Hepatic stellate cell (primary cell): ENCODE measurements around the gene KCTD16.
A peak's percentile ranks its signal among the peaks of the same experiment; 100 is the strongest.

Experiments
- DNase-seq: peaks from one replicate; pipeline ENCODE4 v3.0.0; 2011; ENCODE audit warnings: low spot score

The KCTD16 gene

DNA sequence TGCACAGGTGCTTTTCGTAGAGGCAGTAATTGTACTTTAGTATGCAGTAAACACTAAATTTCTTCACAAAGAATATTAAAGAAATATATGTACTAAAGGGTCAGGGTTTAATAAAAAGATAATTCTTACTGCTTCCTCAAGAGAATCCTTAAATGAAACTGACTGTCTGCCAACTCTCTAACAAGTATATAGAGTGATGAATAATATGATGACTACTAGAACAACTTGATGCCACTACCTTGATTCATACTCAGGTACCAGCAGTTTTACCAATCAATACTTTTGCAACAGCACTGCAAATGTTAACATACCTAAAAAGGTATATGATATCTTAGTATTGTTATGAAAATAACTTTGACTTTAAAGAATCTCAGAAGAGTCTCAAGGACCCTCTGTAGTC is 4.0 kb upstream of the KCTD16 start:
- no peak for DNase-seq

DNA sequence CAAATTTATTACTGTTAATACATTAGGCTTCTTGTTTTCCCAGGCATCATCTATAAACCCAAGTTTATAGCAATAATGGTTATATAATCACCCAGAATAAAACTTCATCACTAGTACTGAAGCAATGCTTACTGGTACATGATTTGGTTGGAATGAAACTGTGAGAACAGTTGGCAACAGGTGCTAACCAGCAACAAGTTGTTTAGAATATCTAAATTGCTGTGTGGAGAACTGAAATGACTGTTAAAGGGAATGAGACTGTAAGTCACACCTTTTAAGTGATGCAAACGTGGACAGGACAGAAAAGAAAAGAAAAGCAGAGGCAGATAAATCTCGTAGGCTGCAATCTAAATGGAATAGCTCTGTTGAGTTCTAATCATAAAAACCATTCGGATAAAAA is 2.7 kb upstream of the KCTD16 start:
- DNase-seq: no peak

DNA sequence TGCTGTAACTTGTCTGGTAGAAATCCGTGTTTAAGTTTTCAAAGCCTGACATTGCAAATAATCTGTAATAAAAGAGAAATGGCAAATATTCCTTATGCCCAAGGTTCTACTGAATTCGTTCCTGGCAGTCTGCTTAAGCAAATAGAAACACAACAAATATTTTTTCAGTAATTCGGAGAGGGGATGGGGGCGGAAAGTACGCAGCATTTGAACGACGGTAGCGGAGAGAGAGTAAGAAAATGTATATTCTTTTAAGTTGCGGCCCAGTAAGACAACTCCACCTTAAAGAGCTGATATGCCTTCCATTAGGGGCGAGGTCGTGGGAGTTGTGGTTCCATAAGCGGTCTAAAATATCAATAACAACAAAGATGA is 783 bp upstream of the KCTD16 start:
- no peak for DNase-seq

DNA sequence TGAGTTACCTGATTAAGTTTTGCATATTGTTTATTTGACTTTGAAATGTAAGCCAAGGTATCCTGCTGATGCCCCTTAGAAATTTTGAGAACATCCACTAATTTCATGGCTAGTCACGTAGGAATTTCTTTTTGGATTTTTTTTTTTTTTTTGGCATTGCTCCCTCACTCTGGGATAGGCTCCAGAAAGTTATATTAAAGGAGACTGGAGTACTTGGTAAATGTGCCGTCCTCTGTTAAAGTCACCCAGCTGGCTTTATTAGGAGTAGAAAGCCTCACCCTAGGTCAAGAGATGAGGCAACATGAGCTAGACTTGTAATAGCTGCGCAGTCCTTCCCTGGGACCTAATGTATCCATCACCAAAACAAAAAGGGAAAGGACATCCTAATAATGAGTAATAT is 3.1 kb downstream of the KCTD16 start:
- no peak for DNase-seq

DNA sequence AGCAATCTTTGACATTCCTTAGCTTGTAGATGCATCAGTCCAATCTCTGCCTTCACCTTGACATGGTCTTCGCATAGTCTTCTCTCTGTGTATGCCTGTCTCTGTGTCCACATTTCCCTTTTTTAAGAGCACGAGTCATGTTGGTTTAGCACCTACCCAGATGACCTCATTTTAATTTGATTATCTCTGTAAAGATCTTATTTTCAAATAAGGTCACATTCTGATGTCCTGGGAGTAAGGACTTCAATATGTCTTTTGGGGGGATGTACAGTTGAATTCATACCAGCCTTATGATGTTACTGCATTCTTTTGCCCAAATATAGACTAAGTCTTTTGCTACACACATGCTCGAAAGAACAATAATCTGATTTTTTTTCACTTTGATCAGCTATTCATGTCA is 6.9 kb downstream of the KCTD16 start:
- no peak for DNase-seq

DNA sequence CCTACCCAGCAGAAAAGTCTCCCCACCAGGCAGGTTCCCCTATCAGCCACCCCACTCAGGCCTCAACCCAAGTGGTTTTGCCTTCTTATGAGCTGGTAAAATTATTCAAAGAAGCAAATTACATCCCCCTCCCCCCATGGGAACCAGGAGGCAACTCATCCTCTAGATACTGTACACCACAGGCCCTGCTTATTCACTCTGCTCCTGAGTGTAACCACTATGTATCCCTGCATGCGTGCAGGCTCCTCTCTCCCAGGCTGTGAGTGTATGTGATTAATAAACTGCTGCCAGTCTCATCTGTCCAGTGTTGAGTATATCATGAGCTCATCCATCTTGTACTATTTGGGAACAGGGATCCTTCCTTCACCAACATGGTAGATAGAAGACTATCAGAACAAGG is 8.6 kb downstream of the KCTD16 start:
- no peak for DNase-seq

DNA sequence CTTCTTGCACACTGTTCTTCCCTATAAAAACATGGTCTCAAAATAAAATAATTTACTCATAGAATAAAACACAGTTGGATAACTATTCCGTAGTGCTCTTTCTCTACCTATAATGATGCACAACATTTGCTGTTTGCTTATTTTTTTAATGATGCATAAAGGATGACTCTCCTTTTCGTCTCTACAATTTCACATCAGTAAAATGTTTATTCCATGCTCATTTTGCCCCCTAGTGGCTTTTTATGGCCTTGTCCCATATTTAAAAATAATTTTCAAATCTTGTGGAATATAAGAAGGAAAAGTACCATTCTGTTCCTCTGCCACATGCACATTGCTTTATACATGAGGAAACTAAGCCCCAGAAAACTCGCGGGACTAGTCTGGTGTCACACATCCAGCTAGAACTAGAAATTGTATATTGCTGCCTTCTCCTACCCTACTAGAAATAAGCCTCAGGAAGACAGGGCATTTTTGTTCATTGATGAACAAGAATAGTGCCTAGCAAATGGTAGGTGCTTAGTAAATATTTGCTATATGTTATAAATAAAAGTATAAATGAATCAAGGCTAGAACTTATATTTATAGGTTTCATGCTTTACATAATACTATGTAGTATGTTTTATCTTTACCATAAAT is 12.7 kb downstream of the KCTD16 start:
- DNase-seq: peak; percentile 43

DNA sequence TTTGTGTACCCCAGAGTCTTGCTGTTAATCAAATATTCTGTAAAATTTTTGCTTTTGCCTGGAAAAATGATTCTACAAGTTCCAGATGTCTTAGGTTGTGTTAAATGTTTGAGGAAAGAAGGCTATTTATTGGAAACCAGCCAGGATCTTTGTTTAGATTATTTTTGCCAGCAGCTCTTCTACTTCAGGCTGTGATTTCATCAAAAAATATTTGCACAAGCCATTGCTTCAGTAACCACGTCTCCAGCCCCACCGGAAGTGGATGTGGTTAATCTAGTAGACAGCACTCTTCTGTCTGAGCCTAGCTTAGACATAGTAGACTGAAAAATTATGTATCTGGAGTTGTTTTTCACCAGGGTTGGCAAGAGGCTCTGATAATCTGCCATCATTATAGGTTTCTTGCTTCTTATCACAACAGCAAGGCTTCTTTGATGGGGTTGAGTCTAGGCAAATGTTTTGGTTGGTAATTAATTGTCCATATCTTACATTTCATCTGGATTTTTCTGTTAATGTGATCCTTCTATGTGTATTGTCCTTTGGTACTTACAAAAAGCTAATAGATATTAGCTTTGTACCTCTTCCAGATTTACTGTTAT is 17.1 kb downstream of the KCTD16 start:
- DNase-seq: peak; percentile 67

DNA sequence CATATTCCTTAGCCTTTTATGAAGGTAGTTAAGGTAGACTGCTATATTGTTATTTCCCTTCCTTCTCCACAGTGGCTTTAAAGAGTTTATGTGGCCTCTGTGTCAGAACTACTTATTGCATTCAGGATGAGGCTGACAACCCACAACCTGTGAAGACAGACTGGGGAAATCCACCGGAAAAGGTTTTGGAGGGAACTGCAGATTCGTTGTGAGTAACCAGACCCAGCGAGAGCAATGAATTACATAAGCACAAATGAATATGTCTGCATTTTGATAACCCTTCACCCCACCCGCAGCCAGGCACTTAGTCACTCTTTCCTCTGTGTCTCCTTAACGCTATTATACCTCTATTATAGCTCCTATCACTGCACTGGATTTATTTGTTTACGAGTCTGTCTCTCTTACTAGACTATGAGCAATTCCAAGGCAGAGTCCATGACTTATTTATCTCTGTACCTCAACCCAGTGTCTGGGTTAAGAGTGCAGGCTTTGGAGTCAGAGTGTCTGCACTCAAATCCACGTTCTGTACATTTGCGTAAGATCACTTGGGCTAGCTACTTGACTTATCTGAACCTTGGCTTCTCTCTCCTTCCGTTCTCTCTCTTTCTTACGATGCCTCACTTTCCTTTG is 19.2 kb downstream of the KCTD16 start:
- no peak for DNase-seq

DNA sequence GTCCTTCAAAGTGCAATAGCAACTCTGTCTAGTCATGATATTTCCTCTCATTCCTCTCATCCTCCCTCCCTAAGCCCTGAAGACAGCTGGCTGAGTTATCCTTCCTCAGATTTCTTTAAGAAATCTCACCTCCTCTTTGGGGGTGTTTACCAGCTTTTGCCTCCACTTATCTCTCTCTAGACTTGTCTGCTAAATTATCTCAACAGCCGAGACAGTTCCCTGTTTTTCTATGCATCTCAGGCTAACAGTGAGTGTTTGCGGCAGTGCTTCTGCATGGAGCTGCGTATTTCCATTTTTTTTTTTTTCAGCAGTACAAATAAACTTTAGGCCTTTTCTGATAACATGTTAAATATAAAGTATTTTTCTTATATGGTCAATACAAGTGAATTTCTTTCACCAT is 20.9 kb downstream of the KCTD16 start:
- DNase-seq: no peak

DNA sequence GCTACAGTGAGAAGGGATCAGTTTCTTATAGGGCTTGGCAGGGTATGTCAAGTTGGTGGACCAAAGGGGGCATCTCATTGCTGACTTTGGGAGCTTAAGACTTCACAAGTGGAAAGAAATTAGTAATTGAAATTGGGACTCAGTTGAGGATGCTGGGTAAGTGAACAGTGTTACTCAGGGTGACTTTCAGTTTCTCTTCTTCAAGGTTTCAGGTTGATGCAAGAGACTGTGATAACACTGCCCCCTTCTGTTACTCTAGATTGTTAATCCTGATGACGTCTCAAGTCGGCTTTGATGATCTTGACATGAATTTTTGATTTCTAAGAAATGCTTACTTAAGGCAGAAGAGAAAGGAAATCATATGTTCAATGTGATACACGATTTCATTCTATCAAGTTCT is 21.3 kb downstream of the KCTD16 start:
- DNase-seq: peak; percentile 32

DNA sequence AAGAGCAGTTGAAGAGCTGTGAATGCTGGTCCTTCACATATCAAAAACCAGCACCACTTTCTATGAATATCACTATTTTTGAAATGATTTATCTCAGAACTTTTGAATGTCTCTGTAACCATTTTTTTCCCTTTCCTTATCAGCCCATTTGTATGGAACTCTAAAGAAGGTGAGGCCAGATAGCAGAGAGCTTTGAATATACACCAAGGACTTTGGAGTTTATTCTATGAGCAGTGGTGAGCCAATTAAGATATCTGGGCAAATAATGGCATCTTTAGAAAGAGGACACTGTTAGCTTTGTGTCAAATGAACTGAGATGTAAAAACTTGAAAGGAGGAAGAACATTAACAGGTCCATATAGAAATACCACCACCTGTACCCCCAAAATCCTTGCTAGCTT is 22.0 kb downstream of the KCTD16 start:
- DNase-seq: no peak

DNA sequence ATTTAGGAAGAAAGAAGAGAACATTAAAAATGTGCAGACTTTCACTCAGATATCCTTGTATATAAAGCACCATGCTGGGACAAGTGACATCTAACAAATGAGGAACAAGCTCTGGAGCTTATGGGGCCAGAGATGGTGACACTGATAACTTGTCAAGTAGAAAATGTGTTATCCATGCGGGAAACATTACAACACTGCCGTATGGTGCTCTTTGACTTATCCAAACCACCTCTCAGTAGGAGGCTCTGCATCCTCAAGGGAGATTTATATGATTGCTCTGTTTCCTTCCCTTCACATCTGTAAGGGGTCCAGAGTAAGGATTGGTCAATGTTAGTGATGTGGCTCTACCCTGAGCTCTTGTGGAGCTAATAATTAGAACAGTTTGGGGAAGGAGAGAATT is 23.5 kb downstream of the KCTD16 start:
- no peak for DNase-seq

DNA sequence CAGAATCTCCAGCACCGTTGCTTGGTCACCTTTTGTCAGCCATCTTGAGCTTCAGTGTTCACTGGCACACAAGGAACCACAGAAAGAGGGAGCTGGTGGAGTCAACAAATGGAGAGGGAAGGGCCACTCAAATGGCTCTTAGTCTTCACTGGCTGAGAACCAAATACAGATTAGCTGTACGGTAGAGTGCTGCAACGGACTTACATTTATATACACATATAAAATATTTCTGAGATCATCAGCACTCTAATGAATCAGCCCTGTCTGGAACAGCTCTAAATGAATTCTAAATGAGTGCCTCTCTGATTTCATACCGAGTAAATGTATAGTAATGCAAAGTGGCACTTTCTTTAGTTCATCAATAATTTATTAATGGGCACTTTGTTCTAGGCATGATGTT is 24.8 kb downstream of the KCTD16 start:
- DNase-seq: no peak

DNA sequence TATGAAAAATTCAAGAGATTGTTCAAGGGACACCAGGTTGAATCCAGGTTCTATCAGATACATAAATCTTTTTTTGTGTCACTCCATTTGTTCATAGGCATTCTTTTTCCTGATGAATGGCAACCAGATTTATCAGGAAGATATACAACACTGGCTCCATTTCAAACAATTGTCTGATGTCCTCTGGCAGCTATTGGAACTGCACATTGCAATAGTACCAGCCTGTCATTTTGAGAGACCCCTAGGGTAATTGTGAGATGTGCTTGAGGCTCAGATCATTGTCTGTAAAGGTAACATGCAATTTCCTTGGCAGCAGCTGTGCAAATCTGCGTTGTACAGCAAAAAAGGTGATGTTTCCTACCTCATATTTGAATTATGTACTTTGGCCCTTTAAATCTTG is 25.9 kb downstream of the KCTD16 start:
- DNase-seq: no peak

DNA sequence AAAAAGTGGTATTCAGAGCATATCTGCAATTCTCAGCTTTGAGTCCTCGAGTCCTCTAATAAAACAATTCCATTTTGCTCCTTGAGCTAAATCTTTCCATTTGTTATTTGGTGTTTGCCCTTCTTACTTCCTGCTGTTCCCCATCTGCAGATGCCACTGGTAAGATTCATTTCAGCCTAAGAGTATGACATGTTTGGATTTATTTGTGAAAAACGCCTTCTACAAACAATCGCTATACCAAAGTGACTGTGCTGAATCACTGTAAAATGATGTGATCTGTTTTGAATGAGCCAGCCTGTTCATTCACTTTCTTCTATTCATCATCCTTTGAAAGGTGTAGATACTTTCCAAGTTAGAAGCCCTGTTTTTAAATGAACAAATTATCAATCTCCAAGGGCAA is 27.7 kb downstream of the KCTD16 start:
- DNase-seq: no peak

DNA sequence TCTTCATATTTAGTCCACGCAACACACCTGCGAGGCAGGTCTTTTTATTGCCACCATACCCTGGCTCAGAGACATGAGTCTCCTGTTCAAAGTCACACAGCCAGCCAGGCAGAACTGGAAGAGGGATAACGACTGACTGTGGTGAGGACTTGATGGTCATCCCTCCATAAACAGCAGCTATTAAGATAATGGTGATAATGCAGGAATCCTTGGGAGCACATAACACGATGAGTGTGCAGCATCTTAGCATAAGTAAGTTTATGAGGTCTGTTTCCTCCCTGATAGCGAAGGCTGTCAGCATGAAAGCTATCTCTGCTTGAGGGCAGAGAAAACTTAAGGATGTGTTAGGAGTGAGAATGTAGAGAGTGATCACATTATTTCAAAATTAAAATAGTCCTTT is 30.9 kb downstream of the KCTD16 start:
- DNase-seq: no peak

DNA sequence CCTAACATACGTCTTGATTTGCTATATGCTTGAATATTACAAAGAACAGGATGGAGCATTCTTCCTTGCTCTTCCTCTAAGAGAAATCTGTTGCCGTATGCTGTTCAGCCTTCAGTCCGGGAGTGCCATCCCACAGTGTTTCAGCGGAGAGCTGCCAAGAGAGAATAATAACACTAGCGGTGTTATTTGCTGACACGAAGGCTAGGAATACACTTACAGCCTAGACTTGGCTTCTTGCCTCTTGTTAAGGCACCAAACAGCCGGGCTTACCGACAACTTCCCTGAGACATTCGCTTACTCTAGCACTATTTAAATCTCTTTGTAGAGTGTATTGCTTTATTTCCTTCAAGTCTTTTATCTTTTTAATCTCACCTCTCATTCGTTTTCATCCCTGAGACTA is 31.4 kb downstream of the KCTD16 start:
- no peak for DNase-seq

DNA sequence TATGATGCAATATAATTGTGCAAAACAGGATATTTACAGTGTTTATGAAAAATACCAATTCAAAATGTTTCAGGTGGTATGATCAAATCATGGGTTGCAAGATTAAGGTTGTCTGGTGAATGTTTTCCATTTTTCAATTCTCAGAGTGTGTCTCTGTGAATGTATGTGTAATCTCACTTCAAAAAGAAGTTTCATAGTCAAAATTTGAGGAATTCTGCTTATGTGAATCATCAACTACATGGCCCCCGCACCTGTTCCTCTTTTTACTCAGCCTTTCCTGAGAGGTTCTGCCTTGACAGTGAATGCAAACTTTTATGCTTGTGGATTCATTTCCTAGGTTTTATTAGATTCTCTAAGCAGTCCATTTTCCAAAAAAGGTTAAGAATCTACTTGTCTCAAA is 32.1 kb downstream of the KCTD16 start:
- no peak for DNase-seq

DNA sequence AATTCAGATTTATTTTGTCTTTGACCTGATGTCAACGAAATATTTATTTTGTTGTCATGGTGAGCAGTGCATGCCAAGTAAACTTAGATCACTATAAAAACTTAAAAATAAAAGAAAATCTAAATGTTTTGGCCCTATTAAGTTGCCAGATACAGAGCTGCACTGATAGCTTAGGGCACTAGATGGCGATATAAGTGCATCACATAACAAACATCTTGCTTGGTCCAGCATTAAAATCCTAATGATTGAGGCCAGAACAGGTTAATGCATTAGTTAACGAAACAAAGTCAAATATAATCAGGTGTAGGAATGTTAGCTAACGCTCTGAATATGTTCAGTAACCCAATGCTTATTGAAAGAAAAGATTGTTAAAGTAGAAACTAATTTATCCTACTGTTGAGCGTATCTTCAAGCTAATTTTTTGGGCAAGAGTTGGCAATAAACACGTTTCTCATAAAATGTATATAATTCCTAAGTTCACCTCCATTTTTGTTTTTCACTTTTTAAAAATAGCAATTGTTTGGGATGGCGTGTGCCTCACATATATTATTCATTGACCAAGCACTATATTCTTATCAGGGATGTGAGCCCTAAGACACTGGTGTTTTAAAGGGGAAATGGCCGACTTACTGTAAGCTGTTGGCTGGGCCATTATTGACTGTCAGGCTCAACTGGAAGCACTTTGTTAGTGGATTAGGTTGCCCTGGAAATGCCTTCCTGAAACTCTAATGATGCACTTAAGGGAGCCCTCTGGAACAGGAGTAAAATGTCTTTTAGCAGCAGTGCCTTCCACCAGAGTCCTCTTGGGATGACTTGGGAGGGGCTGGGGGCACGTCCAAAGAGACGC is 33.3 kb downstream of the KCTD16 start:
- DNase-seq: peak; percentile 11

DNA sequence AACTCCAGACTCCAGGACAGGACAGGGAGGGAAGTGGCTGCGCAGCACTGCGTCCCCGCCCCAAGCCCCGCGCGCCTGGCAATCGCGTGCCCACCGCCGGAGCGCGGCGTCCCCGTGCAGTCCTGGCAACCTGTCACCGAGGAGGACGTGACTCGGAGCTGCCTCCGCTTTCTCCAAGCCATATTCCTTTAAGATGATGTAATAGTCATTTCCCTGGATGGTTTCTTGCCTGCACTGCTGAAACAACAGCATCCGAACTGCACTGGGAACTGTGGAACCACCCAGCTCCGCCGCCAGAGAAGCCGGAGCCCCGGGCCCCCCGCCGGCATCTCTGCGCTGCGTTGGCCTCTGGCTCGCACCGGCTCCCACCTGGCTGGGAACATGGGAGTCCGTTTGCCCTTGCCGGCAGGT is 34.5 kb downstream of the KCTD16 start:
- peak; percentile 53 for DNase-seq

DNA sequence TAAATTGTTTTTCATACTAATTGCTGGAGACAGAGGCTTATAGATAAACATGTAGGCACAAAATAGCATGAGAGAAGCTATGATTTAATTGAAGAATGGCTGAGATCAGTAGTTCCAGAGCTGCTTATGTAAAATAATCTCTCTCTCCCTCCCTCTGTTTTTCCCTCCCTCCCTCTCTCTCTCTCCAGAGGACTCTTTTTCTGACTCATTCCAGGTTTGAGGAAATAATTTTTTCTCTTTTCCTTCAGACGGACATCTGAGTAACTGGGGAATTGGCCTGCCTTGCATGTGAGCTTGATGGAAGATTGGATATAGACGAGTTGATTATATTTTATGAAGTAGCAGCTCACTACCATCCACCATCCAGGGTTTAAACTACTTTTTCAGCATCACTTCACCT is 35.5 kb downstream of the KCTD16 start:
- peak; percentile 16 for DNase-seq

DNA sequence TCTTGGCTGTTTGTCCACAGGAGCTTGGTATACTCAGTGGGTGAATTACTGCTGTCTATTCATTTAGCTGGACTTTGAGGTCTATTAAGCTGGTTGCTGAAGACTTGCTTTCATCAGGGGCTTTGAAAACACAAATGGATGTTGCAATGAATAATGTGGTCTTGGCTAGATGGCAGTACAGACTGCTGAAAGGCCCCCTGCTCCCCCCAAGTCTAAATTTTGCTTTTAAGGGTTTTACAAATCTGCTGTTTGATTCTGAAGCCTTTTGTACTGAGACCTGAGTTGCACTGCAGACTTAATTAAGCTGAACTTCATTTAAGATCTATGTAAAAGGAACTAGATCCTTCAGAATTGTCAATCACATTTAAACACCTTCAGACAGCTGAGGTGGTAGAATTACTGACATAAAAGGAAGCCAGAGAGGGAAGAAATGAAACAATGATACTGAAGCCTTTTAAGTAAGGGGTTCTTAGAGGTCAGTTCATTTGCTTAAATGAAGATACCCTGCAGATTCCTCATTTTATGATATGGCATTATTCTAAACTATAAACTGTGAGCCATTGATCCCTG is 37.3 kb downstream of the KCTD16 start:
- DNase-seq: peak; percentile 6
